HFF-Myc (cell line): ENCODE data around the gene NCOA6.
"Not testable (repeated sequence)": the region's sequence is repeated elsewhere in the genome, so short reads cannot be mapped to it uniquely, and the experiment has no call there.

Experiments used
- DNase-seq: peaks from one replicate; pipeline ENCODE4 v3.0.0-alpha.2; 2011; ENCODE audit warnings: low read depth; ENCODE audit errors: extremely low read depth
- H3K4me3 ChIP-seq: replicated peaks from 2 replicates; pipeline ENCODE4 v1.5.1; 2011; ENCODE audit warnings: low read depth, mild to moderate bottlenecking, control low read depth, low read length
- TF ChIP-seq, protein P1 (sequence below): IDR thresholded peaks from 2 replicates; pipeline ENCODE4 v1.5.1; 2012; ENCODE audit warnings: mild to moderate bottlenecking, low read depth, low read length, control low read depth; ENCODE audit errors: missing control alignments

Gene NCOA6

DNA sequence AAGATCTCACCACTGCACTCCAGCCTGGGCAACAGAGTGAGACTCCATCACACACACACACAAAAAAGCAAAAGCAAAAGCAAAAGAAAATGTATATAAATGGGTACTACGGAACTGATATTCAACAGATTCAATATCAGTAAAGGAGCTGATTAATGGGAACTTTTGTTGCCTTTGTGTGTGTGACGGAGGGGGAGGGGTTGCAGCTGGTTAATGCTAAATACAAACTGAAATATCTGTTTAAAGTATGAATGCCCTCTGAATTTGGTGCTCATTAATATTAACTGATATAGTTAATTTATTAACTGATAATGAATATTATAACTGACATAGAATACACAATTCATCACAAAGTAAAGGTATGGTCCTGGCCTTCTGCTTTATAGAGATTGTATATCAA, 8.4 kb downstream of the NCOA6 start:
- TF ChIP-seq, protein P1, sequence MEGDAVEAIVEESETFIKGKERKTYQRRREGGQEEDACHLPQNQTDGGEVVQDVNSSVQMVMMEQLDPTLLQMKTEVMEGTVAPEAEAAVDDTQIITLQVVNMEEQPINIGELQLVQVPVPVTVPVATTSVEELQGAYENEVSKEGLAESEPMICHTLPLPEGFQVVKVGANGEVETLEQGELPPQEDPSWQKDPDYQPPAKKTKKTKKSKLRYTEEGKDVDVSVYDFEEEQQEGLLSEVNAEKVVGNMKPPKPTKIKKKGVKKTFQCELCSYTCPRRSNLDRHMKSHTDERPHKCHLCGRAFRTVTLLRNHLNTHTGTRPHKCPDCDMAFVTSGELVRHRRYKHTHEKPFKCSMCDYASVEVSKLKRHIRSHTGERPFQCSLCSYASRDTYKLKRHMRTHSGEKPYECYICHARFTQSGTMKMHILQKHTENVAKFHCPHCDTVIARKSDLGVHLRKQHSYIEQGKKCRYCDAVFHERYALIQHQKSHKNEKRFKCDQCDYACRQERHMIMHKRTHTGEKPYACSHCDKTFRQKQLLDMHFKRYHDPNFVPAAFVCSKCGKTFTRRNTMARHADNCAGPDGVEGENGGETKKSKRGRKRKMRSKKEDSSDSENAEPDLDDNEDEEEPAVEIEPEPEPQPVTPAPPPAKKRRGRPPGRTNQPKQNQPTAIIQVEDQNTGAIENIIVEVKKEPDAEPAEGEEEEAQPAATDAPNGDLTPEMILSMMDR, result no peak
- H3K4me3 ChIP-seq, result no peak overlapping the region
- DNase-seq, result no peak

DNA sequence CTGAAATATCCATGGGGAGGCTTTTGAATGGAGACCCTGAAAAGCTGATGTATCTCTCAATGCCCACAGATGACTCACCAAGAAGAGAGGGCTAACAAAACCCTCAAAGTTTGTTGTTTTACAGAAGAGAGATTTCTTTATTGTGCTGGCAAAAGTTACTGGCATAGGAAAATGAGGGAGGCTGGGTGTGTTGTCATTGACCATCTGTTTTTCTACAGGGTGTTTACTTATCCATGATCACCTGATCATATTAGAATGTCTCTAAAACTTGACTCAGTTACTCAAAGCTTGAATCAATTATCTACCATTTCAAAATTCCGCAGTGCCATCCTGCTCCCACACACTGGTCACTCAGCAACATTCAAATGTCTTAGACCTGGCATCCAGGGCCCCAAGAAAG, 9.8 kb downstream of the NCOA6 start:
- no peak overlapping the region for H3K4me3 ChIP-seq
- DNase-seq, result no peak
- TF ChIP-seq, protein P1, result no peak

DNA sequence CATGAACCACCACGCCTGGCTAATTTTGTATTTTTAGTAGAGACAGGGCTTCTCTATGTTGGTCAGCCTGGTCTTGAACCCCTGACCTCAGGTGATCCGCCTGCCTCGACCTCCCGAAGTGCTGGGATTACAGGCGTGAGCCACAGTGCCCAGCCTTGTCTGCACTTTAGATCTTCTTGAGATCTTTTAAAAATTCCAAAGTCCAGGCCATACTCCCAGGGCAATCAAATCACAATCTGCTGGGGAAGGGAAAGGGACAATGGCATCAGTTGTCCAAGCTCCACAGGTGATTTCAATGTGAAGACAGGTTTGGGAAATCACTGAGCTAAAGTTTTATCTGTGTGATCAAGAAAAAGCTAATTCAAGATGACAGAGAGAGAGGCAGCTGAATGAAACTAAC, 16.9 kb downstream of the NCOA6 start:
- TF ChIP-seq, protein P1, result no peak

DNA sequence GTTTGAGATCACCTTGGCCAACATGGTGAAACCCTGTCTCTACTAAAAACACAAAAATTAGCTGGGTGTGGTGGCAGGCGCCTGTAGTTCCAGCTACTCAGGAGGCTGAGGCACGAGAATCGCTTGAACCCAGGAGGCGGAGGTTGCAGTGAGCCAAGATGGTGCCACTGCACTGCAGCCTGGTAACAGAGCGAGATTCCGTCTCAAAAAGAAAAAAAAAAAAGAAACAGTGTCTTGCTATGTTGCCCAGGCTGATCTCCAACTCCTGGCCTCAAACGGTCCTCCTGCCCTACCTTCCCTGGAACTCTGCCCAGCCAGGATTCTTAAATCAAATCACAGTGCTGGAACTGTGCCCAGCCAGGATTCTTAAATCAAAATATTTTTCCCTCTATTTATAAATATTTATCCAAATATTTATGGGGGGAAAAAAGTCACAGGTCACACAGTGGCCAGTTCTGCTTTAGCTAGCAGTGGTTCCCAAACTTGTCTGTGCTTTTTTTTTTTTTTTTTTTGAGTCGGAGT, 17.4 kb downstream of the NCOA6 start:
- not testable (repeated sequence) for DNase-seq

More for the DNA sequence above, 16.9 kb downstream of the NCOA6 start:
- H3K4me3 ChIP-seq, result no peak overlapping the region
- no peak for DNase-seq

DNA sequence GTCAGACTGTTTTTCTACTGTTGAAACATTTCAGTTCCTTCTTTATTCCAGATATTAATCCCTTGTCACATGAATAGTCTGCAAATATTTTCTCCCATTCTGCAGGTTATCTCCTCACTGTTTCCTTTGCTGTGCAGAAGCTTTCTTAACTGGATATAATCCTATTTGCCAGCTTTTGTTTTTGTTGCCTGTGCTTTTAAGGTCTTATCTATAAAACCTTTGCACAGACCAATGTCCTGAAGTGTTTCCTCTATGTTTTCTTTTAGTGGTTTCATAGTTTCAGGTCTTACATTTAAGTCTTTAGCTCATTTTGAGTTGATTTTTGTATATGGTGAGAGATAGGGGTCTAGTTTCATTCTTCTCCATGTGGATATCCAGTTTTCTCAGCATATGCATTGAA, 19.2 kb downstream of the NCOA6 start:
- no peak for DNase-seq
- TF ChIP-seq, protein P1, result no peak
- H3K4me3 ChIP-seq, result no peak overlapping the region

More for the DNA sequence above, 17.4 kb downstream of the NCOA6 start:
- H3K4me3 ChIP-seq, result not testable (repeated sequence)

DNA sequence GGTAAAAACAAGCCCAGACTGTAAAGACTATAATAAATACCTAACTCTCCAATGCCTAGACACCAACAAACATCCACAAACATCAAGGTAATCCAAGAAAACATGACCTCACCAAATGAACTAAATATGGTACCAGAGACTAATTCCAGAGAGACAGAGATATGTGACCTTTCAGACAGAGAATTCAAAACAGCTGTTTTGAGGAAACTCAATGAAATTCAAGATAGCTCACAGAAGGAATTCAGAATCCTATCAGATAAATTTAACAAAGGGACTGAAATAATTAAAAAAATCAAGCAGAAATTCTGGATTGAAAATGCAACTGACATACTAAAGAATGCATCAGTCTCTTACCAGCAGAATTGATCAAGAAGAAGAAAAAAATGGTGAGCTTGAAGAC, 26.6 kb downstream of the NCOA6 start:
- TF ChIP-seq, protein P1, result no peak
- H3K4me3 ChIP-seq, result no peak overlapping the region
- no peak for DNase-seq

DNA sequence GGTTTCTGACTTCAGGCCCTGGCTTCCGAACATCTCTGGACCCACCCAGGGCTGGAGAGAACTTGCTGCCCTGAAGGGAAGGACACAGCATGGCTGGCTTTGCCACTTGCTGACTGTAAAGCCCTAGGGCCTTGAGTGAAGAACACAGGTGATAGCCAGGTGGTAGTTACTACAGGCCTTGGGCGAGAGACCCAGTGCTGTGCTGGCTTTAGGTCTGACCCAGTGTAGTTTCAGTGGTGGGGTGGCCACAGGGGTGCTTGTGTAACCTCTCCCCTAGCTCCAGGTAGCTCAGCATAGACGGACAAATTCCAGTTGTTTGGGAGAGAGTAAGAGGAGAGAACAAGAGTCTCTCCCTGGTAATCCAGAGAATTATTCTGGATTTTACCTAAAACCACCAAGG, 27.1 kb downstream of the NCOA6 start:
- H3K4me3 ChIP-seq, result no peak overlapping the region
- no peak for DNase-seq
- TF ChIP-seq, protein P1, result no peak
